ENCODE data around the gene PANK3. TPM values are rescaled to one million over a fixed set of nuclear protein-coding genes. Genes with fewer than 3 reads are reported as not detected.

The PANK3 gene
- polyA plus RNA-seq, 1 donor from 2014 or later, result 145 TPM

- Histone ChIP-seq H4K20me1 (ENCODE audit: insufficient read depth) (no peaks in the 10 kb centered on the region), H3K9ac (ENCODE audit: low read length) (no peak overlapping the region), H2AFZ (ENCODE audit: low read depth, low read length) (no peak overlapping the region), H3K27ac (ENCODE audit: low read length) (no peak overlapping the region), H3K4me3 (ENCODE audit: low read length) (no peak overlapping the region), H3K9me3 (ENCODE audit: low read length) (no peaks in the 10 kb centered on the region), H3K79me2 (replicated peaks; ENCODE audit: insufficient read depth, low read length) (no peaks in the 10 kb centered on the region), H3K27me3 (ENCODE audit: insufficient read depth, low read depth, low read length) (no peaks in the 10 kb centered on the region), H3K36me3 (ENCODE audit: insufficient read depth, low read length) (no peaks in the 10 kb centered on the region), H3K4me2 (ENCODE audit: low read length) (no peak overlapping the region), H3F3A (ENCODE audit: insufficient read depth, low read length, poor library complexity, severe bottlenecking) (no peaks in the 10 kb centered on the region), H3K9me2 (ENCODE audit: insufficient read depth, low read length) (no peaks in the 10 kb centered on the region)
- no peak for TF ChIP-seq REST (IDR thresholded peaks at IDR 0.05; ENCODE audit: borderline replicate concordance)
- TF ChIP-seq EP300 (conservative IDR thresholded peaks at IDR 0.05; ENCODE audit: poor library complexity, severe bottlenecking), result no peak
- no peak for TF ChIP-seq RAD21 (conservative IDR thresholded peaks at IDR 0.05)
- no peak for TF ChIP-seq TAF1 (IDR thresholded peaks at IDR 0.05; ENCODE audit: low read depth)
- no peak for TF ChIP-seq SMC3 (conservative IDR thresholded peaks at IDR 0.05; ENCODE audit: poor library complexity)
- no peak for TF ChIP-seq EZH2 (IDR thresholded peaks at IDR 0.05; ENCODE audit: borderline replicate concordance, insufficient read depth, low read length, poor library complexity, severe bottlenecking)
- TF ChIP-seq MXI1 (conservative IDR thresholded peaks at IDR 0.05; ENCODE audit: poor library complexity, severe bottlenecking), result no peak
- TF ChIP-seq CTCF (IDR thresholded peaks at IDR 0.05; ENCODE audit: poor library complexity, severe bottlenecking), result no peak
- no peak for TF ChIP-seq POLR2AphosphoS5 (IDR thresholded peaks at IDR 0.05)
Measured at GRCh38 chr5:168525856-168526255, 53.3 kb downstream of the PANK3 start.

GRCh38 chr5:168513861-168514428 is 65.2 kb downstream of the PANK3 start:
- Histone ChIP-seq H3K4me2 (ENCODE audit: low read length) (no peak overlapping the region), H3K79me2 (replicated peaks; ENCODE audit: insufficient read depth, low read length) (no peaks in the 10 kb centered on the region), H3K9ac (ENCODE audit: low read length) (no peak overlapping the region), H2AFZ (ENCODE audit: low read depth, low read length) (no peak overlapping the region), H3F3A (ENCODE audit: insufficient read depth, low read length, poor library complexity, severe bottlenecking) (no peaks in the 10 kb centered on the region), H3K27me3 (ENCODE audit: insufficient read depth, low read depth, low read length) (no peaks in the 10 kb centered on the region), H3K4me3 (ENCODE audit: low read length) (no peak overlapping the region), H3K27ac (ENCODE audit: low read length) (no peak overlapping the region), H3K36me3 (ENCODE audit: insufficient read depth, low read length) (peaks cover 19% of the 10 kb centered on the region), H3K9me3 (ENCODE audit: low read length) (no peaks in the 10 kb centered on the region), H3K9me2 (ENCODE audit: insufficient read depth, low read length) (no peaks in the 10 kb centered on the region), H4K20me1 (ENCODE audit: insufficient read depth) (no peaks in the 10 kb centered on the region)
- TF ChIP-seq EP300 (conservative IDR thresholded peaks at IDR 0.05; ENCODE audit: poor library complexity, severe bottlenecking) (no peak), SMC3 (conservative IDR thresholded peaks at IDR 0.05; ENCODE audit: poor library complexity) (no peak), POLR2AphosphoS5 (IDR thresholded peaks at IDR 0.05) (no peak), REST (IDR thresholded peaks at IDR 0.05; ENCODE audit: borderline replicate concordance) (no peak), TAF1 (IDR thresholded peaks at IDR 0.05; ENCODE audit: low read depth) (no peak), EZH2 (IDR thresholded peaks at IDR 0.05; ENCODE audit: borderline replicate concordance, insufficient read depth, low read length, poor library complexity, severe bottlenecking) (no peak), CTCF (IDR thresholded peaks at IDR 0.05; ENCODE audit: poor library complexity, severe bottlenecking) (no peak), RAD21 (conservative IDR thresholded peaks at IDR 0.05) (no peak), MXI1 (conservative IDR thresholded peaks at IDR 0.05; ENCODE audit: poor library complexity, severe bottlenecking) (no peak)

Data from neural cell (in vitro differentiated cells).